Measurements from ENCODE around the gene MED17. TPM values are rescaled to one million over a fixed set of nuclear protein-coding genes. Genes with fewer than 3 reads are reported as not detected.

The MED17 gene
- total RNA-seq, 6 donors from 2014 or later = 13.1 to 33.5 (median 28.1) TPM

- ATAC-seq (ENCODE audit: low FRiP score in 2 of 2) (no peak), DNase-seq (no peak)
- Histone ChIP-seq H3K4me3 (no peak overlapping the region), H3K4me1 (no peaks in the 10 kb centered on the region), H3K27ac (no peak overlapping the region), H3K36me3 (no peaks in the 10 kb centered on the region), H3K27me3 (no peaks in the 10 kb centered on the region), H3K9me3 (no peaks in the 10 kb centered on the region)
- 47 to 49% methylated on average over 2 of the region's 2 CpGs for WGBS, 2 donors
- no peak for TF ChIP-seq EP300 (IDR thresholded peaks at IDR 0.05)
- TF ChIP-seq, protein P1, sequence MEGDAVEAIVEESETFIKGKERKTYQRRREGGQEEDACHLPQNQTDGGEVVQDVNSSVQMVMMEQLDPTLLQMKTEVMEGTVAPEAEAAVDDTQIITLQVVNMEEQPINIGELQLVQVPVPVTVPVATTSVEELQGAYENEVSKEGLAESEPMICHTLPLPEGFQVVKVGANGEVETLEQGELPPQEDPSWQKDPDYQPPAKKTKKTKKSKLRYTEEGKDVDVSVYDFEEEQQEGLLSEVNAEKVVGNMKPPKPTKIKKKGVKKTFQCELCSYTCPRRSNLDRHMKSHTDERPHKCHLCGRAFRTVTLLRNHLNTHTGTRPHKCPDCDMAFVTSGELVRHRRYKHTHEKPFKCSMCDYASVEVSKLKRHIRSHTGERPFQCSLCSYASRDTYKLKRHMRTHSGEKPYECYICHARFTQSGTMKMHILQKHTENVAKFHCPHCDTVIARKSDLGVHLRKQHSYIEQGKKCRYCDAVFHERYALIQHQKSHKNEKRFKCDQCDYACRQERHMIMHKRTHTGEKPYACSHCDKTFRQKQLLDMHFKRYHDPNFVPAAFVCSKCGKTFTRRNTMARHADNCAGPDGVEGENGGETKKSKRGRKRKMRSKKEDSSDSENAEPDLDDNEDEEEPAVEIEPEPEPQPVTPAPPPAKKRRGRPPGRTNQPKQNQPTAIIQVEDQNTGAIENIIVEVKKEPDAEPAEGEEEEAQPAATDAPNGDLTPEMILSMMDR (IDR thresholded peaks at IDR 0.05) = no peak
- TF ChIP-seq POLR2A (IDR thresholded peaks at IDR 0.05) = no peak
- no peak for TF ChIP-seq POLR2AphosphoS5 (IDR thresholded peaks at IDR 0.05)
These were observed 37.5 kb downstream of the MED17 start for GRCh38 chr11:93821617-93822016.

GRCh38 chr11:93822359-93822758 is 38.3 kb downstream of the MED17 start:
- H3K4me1 ChIP-seq = no peaks in the 10 kb centered on the region
- H3K36me3 ChIP-seq = no peaks in the 10 kb centered on the region
- WGBS, 2 donors = 87 to 88% methylated on average over 5 of the region's 5 CpGs
- no peaks in the 10 kb centered on the region for H3K9me3 ChIP-seq
- H3K27ac ChIP-seq = no peak overlapping the region
- DNase-seq = no peak
- no peak for ATAC-seq (ENCODE audit: low FRiP score in 2 of 2)
- no peaks in the 10 kb centered on the region for H3K27me3 ChIP-seq
- no peak overlapping the region for H3K4me3 ChIP-seq
- TF ChIP-seq, protein P1 (IDR thresholded peaks at IDR 0.05) = no peak
- TF ChIP-seq POLR2AphosphoS5 (IDR thresholded peaks at IDR 0.05) (no peak), POLR2A (IDR thresholded peaks at IDR 0.05) (no peak), EP300 (IDR thresholded peaks at IDR 0.05) (no peak)

DNA sequence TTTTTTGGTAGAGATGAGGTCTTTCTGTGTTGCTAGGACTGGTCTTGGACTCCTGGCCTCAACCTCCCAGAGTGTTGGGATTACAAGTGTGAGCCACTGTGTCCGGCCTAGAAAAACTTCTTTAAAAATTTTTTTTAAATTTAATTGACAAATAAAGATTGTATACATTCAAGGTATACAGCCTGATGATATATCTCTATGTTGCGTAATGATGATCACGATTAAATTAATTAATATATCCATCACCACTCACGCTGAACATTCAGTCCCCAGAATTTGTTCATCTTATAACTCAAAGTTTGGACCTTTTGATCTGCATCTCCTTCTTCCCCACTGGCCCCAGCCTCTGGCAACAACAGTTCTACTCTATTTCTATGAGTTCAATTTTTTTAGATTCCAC is 39.1 kb downstream of the MED17 start:
- Histone ChIP-seq H3K36me3 (no peaks in the 10 kb centered on the region), H3K9me3 (no peaks in the 10 kb centered on the region), H3K27me3 (no peaks in the 10 kb centered on the region), H3K27ac (no peak overlapping the region), H3K4me1 (no peaks in the 10 kb centered on the region), H3K4me3 (no peak overlapping the region)
- 91 to 92% methylated on average over 4 of the region's 4 CpGs for WGBS, 2 donors
- DNase-seq = no peak
- no peak for TF ChIP-seq EP300 (IDR thresholded peaks at IDR 0.05)
- no peak for TF ChIP-seq POLR2A (IDR thresholded peaks at IDR 0.05)
- no peak for TF ChIP-seq POLR2AphosphoS5 (IDR thresholded peaks at IDR 0.05)
- TF ChIP-seq, protein P1 (IDR thresholded peaks at IDR 0.05) = no peak
- ATAC-seq (ENCODE audit: low FRiP score in 2 of 2) = no peak

DNA sequence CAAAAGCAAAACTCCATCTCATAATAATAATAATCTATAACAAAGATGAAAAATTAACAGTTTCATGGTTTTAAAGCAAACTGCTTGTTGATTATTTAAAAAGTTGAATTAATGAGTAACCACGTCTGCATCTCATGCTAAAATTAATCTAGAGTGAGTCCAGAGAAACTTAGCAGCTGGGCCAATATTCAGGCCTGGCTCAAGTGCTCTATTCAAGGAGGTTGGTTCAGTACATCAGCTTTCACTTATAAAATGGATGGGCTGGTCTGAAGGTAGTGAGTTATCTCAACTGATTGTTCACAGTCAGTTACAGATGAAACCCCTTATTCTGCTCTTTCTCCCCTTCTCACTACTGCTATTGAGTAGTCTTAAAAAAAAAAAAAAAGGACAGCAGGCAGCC is 43.3 kb downstream of the MED17 start:
- no peaks in the 10 kb centered on the region for H3K4me1 ChIP-seq
- TF ChIP-seq, protein P1 (IDR thresholded peaks at IDR 0.05) = no peak
- TF ChIP-seq EP300 (IDR thresholded peaks at IDR 0.05) (no peak), POLR2AphosphoS5 (IDR thresholded peaks at IDR 0.05) (no peak), POLR2A (IDR thresholded peaks at IDR 0.05) (no peak)
- no peak overlapping the region for H3K27ac ChIP-seq
- ATAC-seq (ENCODE audit: low FRiP score in 2 of 2) (no peak), DNase-seq (no peak)
- no peaks in the 10 kb centered on the region for H3K9me3 ChIP-seq
- no peak overlapping the region for H3K4me3 ChIP-seq
- H3K27me3 ChIP-seq = no peaks in the 10 kb centered on the region
- H3K36me3 ChIP-seq = no peaks in the 10 kb centered on the region
- WGBS, 2 donors = 88 to 90% methylated on average over 1 of the region's 1 CpG

GRCh38 chr11:93829598-93829997 is 45.5 kb downstream of the MED17 start:
- TF ChIP-seq EP300 (IDR thresholded peaks at IDR 0.05) = no peak
- TF ChIP-seq POLR2A (IDR thresholded peaks at IDR 0.05) = no peak
- TF ChIP-seq POLR2AphosphoS5 (IDR thresholded peaks at IDR 0.05) = no peak
- TF ChIP-seq, protein P1 (IDR thresholded peaks at IDR 0.05) = no peak
- no peaks in the 10 kb centered on the region for H3K36me3 ChIP-seq

More at GRCh38 chr11:93829598-93829997, 45.5 kb downstream of the MED17 start:
- Histone ChIP-seq H3K27me3 (no peaks in the 10 kb centered on the region), H3K27ac (no peak overlapping the region), H3K4me3 (no peak overlapping the region), H3K4me1 (no peaks in the 10 kb centered on the region), H3K9me3 (no peaks in the 10 kb centered on the region)
- WGBS, 2 donors = 69 to 80% methylated on average over 3 of the region's 3 CpGs
- DNase-seq (no peak), ATAC-seq (ENCODE audit: low FRiP score in 2 of 2) (no peak)

Measured in upper lobe of left lung (tissue), 6 donors.